Activated naive CD4-positive, alpha-beta T cell treated with anti-CD3 and anti-CD28 coated beads, Interleukin-2, amount 10 ng/mL, durations not matched to agents 7 days and 5 days (primary cell): ENCODE data around the gene PROSER2.
"Not testable (repeated sequence)": the region's sequence is repeated elsewhere in the genome, so short reads cannot be mapped to it uniquely, and the experiment has no call there.

Experiments used
- CTCF ChIA-PET: fragments of 350-600 bp; sonication (Branson Sonifier 250); formaldehyde crosslinking; loops from one replicate; lab custom pipeline; 2021; ENCODE audit warnings: antibody characterized with exemption; lab: Charles Lee
- DNase-seq: peaks from one replicate; pipeline ENCODE4 v3.0.0-alpha.2; 2020
- H3K27ac Mint-ChIP-seq: one replicate; pipeline ENCODE4 v1.8.0; 2021; ENCODE audit warnings: mild to moderate bottlenecking, moderate library complexity, mixed read lengths
- H3K27me3 Mint-ChIP-seq: one replicate; pipeline ENCODE4 v1.8.0; 2021; ENCODE audit warnings: mild to moderate bottlenecking, mixed read lengths
- H3K36me3 Mint-ChIP-seq: one replicate; pipeline ENCODE4 v1.8.0; 2021; ENCODE audit warnings: mixed read lengths
- H3K4me1 Mint-ChIP-seq: one replicate; pipeline ENCODE4 v1.8.0; 2021; ENCODE audit warnings: mixed read lengths
- H3K4me3 Mint-ChIP-seq: one replicate; pipeline ENCODE4 v1.8.0; 2021; ENCODE audit warnings: mild to moderate bottlenecking, moderate library complexity, mixed read lengths
- H3K9me3 Mint-ChIP-seq: one replicate; pipeline ENCODE4 v1.8.0; 2021; ENCODE audit warnings: mixed read lengths

The PROSER2 gene

DNA sequence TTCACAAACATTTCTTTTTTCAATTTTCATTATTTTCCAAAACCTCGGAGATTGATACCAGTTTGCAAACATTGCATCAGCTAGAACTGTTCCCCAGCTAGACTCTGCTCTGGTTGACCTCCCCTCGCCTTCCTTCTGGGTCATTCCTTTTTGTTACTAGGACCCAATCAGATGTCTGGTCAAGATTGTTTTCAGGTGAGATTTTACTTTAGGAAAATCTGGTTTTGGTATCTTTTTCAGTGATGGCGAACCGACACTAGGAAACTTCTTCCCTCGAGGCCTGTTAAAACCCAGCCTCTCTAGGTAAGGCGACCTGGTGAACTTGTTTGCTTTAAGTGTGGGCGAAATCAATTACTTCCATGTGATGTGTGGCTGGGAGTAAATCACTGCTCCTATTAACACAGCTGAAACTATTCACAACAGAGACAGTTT is 8.4 kb downstream of the PROSER2 start:
- DNase-seq, result no peak
- no peak overlapping the region for H3K27ac Mint-ChIP-seq
- H3K36me3 Mint-ChIP-seq, result no peaks in the 10 kb centered on the region
- H3K4me3 Mint-ChIP-seq, result no peak overlapping the region
- peaks cover 47% of the 10 kb centered on the region for H3K27me3 Mint-ChIP-seq
- no peaks in the 10 kb centered on the region for H3K4me1 Mint-ChIP-seq
- no peaks in the 10 kb centered on the region for H3K9me3 Mint-ChIP-seq
- CTCF ChIA-PET, result interaction anchor here (0.8 kb wide), 1 partner anchor 11 kb away, joined by 4 read pairs; no protein-coding TSS in a partner anchor

DNA sequence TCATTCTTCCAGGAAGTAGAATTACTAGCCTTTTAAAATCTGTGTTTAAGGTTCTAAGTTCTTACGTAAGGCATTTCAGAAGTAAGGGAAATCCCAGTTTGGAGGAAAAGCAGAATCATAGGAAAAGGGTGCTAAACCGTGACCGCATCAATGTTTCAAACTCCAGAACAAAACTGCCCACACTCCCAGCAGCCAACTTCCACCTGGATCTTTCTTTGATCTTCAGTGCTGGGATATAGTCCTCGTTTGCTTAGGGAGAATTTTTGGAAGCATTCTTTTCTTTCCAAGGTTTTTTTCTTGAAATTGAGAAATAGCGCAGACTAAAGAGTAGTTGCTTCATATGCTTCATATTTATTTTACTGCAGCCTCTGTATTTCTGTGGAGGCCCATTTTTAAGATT is 8.9 kb downstream of the PROSER2 start:
- Mint-ChIP-seq H3K36me3 (no peaks in the 10 kb centered on the region), H3K27ac (no peak overlapping the region), H3K9me3 (no peaks in the 10 kb centered on the region)

DNA sequence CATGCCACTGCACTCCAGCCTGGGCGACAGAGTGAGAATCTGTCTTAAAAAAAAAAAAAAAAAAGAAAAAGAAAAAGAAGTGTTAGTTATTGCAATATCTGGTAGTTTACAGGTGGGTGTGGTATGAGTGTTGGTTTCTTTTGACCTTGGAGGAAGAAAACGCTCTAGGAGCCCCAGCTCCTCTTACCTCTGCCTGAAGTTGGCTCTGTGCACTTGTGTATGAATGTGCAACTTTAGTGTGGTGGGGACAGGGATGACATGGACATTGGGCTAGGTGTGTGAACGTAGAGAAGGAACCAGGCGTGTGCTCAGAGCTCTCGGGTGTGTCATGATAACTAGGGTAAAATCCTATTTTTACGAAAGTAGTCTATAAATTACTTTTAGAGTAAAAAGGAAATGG is 11.9 kb downstream of the PROSER2 start:
- Mint-ChIP-seq H3K27ac (no peak overlapping the region), H3K4me1 (peaks cover 8% of the 10 kb centered on the region), H3K4me3 (no peak overlapping the region), H3K27me3 (peaks cover 29% of the 10 kb centered on the region), H3K9me3 (no peaks in the 10 kb centered on the region), H3K36me3 (no peaks in the 10 kb centered on the region)
- DNase-seq, result no peak
- CTCF ChIA-PET, result interaction anchor here (0.7 kb wide), 1 partner anchor 36 kb away, joined by 4 read pairs; no protein-coding TSS in a partner anchor

More for the DNA sequence above, 8.9 kb downstream of the PROSER2 start:
- DNase-seq, result no peak
- peaks cover 42% of the 10 kb centered on the region for H3K27me3 Mint-ChIP-seq
- no peak overlapping the region for H3K4me3 Mint-ChIP-seq
- H3K4me1 Mint-ChIP-seq, result no peaks in the 10 kb centered on the region
- CTCF ChIA-PET, result interaction anchor here (0.6 to 1.2 kb wide), 2 partner anchors 12 to 150 kb away, joined by 3 to 6 read pairs; no protein-coding TSS in a partner anchor

DNA sequence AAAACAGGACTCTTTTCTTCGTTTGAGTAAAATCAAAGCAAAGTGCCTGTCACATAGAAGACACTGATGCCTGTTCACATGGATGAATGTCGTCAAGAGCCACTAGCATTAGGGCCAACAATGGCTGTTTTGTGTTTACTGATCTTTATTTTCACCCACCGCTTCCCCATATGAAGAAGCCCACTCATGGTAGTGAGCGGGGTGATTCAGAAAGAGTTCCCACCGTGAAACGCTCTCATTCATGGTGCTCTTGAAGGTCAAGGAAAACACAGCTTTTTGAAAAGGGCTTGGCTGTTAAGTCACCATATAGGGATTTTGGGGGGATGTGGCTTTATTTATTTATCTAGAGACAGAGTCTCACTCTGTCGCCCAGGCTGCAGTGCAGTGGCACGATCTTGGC is 12.5 kb downstream of the PROSER2 start:
- Mint-ChIP-seq H3K27ac (no peak overlapping the region), H3K9me3 (no peaks in the 10 kb centered on the region), H3K4me3 (no peak overlapping the region), H3K27me3 (peaks cover 24% of the 10 kb centered on the region), H3K4me1 (peaks cover 8% of the 10 kb centered on the region), H3K36me3 (no peaks in the 10 kb centered on the region)
- no peak for DNase-seq
- CTCF ChIA-PET, result no interaction called here

DNA sequence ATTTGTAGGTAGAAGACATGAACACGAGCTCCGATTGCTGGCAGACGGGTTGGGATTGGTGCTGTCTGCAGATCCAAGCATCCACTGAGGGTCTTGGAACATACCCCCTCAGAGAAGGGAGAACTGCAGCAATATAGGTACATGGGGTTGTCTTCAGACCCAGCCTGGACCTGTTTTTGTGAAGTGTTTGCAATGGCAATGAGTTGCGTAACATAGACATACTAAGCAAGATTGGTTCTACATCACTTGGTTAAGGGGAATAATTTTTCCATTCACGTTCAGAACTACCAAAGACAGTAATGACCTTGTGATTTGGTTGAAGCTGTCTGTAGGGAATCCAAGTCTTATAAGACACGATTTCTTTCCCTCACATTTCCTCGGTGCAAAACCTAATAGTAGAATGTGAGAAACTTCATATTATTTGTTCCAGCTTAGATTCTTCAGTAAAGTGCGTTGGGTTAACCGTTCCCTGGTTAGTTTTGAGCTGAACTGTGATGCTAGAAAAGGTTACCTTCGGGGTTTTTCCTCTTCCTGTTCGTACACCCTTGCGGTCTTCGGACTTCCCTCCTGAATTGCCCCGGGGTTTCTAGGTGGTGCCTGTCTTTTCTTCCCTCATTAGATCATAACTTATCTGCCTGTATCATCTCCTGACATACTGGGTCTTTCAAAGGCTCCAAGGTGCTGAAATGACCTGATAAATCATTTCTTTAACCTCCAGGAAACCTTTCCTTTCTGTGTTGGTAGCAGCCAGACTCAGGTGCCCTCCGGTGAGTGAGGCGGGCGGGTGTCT is 14.4 kb downstream of the PROSER2 start:
- no peak for DNase-seq
- peaks cover 16% of the 10 kb centered on the region for H3K27me3 Mint-ChIP-seq
- H3K9me3 Mint-ChIP-seq, result no peaks in the 10 kb centered on the region
- no peak overlapping the region for H3K4me3 Mint-ChIP-seq
- no peak overlapping the region for H3K27ac Mint-ChIP-seq
- peaks cover 8% of the 10 kb centered on the region for H3K4me1 Mint-ChIP-seq
- CTCF ChIA-PET, result interaction anchor here (0.6 kb wide), 1 partner anchor 56 kb away, joined by 3 read pairs; no protein-coding TSS in a partner anchor
- no peaks in the 10 kb centered on the region for H3K36me3 Mint-ChIP-seq

DNA sequence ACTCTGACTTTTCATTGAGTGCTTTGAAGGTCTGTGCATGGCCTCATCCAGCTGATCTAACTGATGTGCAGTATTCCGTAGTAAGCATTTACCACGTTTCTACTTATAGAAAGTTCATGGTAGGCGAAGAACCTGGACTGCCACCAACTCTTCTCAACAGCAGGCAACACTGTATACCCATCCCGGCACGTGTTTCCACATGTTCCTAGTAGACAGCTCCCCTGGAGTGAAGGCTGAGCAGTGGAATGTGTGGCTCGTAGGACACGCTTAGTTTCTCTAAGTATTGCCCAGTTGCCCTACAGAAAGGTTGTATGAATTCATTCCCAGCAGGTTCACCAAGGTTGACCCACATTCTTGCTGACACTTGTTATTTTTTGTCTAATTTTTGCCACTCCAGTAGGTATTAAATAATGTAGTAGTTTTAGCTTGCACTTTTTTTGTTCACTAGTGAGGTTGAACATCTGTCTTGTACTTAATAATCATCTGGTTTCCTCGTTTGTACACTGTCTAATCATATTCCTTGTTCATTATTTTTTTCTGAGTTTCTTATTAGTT is 15.2 kb downstream of the PROSER2 start:
- peaks cover 8% of the 10 kb centered on the region for H3K4me1 Mint-ChIP-seq
- no peak overlapping the region for H3K4me3 Mint-ChIP-seq
- H3K9me3 Mint-ChIP-seq, result no peaks in the 10 kb centered on the region
- CTCF ChIA-PET, result interaction anchor here (1.2 to 1.3 kb wide), 2 partner anchors 19 to 56 kb away, joined by 3 to 4 read pairs; no protein-coding TSS in a partner anchor
- peaks cover 16% of the 10 kb centered on the region for H3K27me3 Mint-ChIP-seq
- no peak overlapping the region for H3K27ac Mint-ChIP-seq
- no peaks in the 10 kb centered on the region for H3K36me3 Mint-ChIP-seq
- no peak for DNase-seq

DNA sequence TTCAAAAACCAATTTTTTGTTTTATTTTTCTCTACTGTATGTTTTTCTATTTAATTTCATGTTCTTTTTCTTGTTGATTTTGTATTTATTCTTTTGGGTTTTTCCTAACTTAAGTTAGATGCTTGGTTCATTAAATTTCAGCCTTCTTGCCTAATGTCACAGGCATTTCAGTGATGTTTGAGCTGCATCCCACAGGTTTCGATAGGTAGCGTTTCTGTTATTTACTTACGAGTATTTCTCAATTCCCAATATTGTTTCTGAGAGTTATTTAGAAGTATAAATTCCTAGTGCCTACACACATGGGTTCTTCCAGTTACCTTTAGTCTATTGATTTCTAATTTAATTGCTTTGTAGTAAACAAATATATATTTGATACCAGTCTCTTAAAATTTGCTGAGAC is 18.2 kb downstream of the PROSER2 start:
- Mint-ChIP-seq H3K4me3 (no peak overlapping the region), H3K36me3 (no peaks in the 10 kb centered on the region), H3K27ac (no peak overlapping the region), H3K9me3 (no peaks in the 10 kb centered on the region), H3K27me3 (peaks cover 29% of the 10 kb centered on the region), H3K4me1 (peaks cover 13% of the 10 kb centered on the region)
- no peak for DNase-seq
- CTCF ChIA-PET, result no interaction called here

DNA sequence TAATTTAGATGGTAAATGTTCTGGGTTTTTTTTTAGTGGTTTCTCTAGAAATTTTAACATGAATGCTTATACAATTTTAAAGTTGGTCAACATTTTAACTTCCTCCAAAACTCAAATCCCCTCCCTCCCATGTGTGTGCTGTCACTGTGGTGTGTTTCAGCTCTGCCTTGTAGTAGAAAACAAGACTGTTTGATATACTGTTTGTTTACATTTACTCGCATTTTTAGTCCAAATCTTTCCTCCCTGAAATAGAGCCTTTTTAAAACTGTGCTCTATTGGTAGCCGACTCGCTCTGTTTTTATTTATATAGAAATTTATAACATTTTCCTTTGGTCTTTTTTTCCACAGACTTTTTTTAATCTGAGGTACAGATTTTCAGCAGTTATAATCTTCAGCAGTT is 19.3 kb downstream of the PROSER2 start:
- Mint-ChIP-seq H3K27ac (no peak overlapping the region), H3K27me3 (peaks cover 39% of the 10 kb centered on the region), H3K4me1 (peaks cover 11% of the 10 kb centered on the region), H3K36me3 (no peaks in the 10 kb centered on the region), H3K4me3 (no peak overlapping the region), H3K9me3 (no peaks in the 10 kb centered on the region)
- CTCF ChIA-PET, result no interaction called here
- no peak for DNase-seq

DNA sequence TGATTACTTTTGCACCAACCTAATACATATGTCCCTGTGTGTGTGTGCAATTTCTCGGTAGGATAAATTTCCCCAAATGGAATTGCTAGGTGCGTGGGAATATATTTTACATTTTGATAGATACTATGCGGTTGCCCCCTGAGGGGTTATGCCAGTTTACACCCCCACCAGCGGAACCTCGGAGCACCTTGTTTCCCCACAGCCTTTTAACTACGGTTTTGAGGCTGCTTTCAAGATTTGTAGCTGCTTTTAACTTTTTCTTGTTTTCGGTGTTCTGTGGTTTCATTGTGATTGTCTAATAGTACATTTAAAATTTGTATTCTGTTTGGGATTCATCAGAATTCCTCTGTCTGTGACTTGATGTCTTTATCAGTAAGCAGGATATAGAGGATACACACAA is 22.0 kb downstream of the PROSER2 start:
- CTCF ChIA-PET, result no interaction called here
- no peak overlapping the region for H3K27ac Mint-ChIP-seq

DNA sequence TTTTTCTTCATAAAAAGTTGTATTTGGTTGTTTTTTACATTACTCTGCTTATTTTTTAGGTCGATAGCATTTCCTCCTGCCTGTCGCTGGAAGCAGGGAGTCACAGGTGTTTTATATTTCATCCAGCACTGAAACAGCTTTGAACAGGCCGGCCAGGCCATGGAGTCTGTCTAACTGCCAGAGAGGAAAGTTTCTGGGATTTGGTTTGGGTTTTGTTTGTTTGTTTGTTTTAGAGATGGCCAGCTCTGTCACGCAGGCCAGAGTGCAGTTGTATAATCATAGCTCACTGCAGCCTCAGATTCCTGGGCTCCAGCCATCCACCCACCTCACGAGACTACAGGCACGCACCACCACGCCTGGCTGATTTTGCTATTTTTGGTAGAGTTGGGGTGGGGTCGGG is 23.4 kb downstream of the PROSER2 start:
- no peaks in the 10 kb centered on the region for H3K9me3 Mint-ChIP-seq
- DNase-seq, result no peak
- CTCF ChIA-PET, result no interaction called here
- H3K27me3 Mint-ChIP-seq, result peaks cover 66% of the 10 kb centered on the region
- no peak overlapping the region for H3K27ac Mint-ChIP-seq
- H3K4me3 Mint-ChIP-seq, result no peak overlapping the region
- H3K36me3 Mint-ChIP-seq, result no peaks in the 10 kb centered on the region
- H3K4me1 Mint-ChIP-seq, result peaks cover 5% of the 10 kb centered on the region

More for the DNA sequence above, 22.0 kb downstream of the PROSER2 start:
- DNase-seq, result no peak
- Mint-ChIP-seq H3K36me3 (no peaks in the 10 kb centered on the region), H3K27me3 (peaks cover 54% of the 10 kb centered on the region), H3K4me1 (peaks cover 5% of the 10 kb centered on the region), H3K4me3 (no peak overlapping the region), H3K9me3 (no peaks in the 10 kb centered on the region)

DNA sequence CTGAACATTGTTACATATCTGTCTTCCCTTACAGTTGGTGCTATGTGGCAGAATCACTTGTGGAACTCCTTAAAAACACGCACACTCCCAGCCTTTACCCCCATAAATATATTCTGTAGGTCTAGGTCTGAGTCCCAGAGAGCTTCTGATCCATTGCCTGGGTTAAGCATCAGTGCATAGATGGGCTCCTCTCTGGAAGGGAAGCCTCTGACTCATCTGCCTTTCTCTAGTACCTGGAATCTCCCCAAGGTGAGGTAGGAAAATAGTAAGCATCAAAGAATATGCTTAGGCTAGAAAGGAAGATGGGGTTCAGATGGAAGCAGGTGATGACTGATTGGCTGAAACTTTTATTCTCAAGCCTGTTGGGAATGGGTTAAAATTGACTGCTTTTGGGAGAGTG is 26.1 kb downstream of the PROSER2 start:
- no peaks in the 10 kb centered on the region for H3K9me3 Mint-ChIP-seq
- CTCF ChIA-PET, result interaction anchor here (0.6 kb wide), 1 partner anchor 20 kb away, joined by 4 read pairs; no protein-coding TSS in a partner anchor
- no peak overlapping the region for H3K27ac Mint-ChIP-seq
- H3K4me3 Mint-ChIP-seq, result no peak overlapping the region
- no peaks in the 10 kb centered on the region for H3K36me3 Mint-ChIP-seq
- H3K4me1 Mint-ChIP-seq, result peaks cover 5% of the 10 kb centered on the region
- no peak for DNase-seq
- H3K27me3 Mint-ChIP-seq, result peaks cover 72% of the 10 kb centered on the region

DNA sequence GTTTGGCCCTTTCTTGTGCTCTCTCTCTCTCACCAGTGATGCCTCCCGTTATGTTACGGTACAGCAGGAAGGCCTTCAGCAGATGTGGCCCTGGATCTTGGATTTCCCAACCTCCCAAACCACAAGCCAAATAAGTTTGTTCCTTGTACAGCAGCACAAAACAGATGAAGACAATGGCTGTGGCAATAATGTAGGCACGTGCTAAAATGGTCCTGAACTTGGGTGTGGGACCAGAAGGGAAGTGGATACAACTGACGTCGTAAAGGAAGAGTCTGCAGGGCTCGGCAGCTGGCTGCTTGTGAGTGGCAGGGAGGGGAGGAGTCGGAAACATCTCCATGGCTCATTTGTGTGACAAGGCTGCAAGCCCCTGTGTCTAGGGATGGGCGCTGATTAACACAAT is 26.8 kb downstream of the PROSER2 start:
- CTCF ChIA-PET, result no interaction called here
- Mint-ChIP-seq H3K27me3 (peaks cover 68% of the 10 kb centered on the region), H3K36me3 (no peaks in the 10 kb centered on the region), H3K4me3 (no peak overlapping the region), H3K4me1 (peaks cover 5% of the 10 kb centered on the region), H3K9me3 (no peaks in the 10 kb centered on the region), H3K27ac (no peak overlapping the region)
- DNase-seq, result no peak

DNA sequence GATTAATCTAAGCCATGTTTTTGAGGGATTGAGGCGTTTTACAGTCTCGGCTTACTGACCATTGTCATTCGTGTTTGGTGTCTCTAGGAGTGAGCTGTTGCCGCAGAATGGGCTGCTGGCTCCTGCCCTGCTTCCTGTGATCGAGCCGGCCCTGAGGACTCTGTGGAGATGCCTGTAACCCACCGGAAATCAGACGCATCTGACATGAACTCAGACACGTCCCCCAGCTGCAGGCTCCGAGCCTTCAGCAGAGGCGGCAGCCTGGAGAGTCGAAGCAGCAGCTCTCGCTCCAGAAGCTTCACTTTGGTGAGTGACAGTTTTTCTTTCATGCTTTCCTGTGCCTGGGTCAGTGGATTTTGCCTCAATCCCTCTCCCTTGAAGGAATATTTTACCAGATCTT is 28.8 kb downstream of the PROSER2 start:
- DNase-seq, result no peak
- Mint-ChIP-seq H3K36me3 (no peaks in the 10 kb centered on the region), H3K9me3 (no peaks in the 10 kb centered on the region), H3K27me3 (peaks cover 60% of the 10 kb centered on the region), H3K27ac (no peak overlapping the region), H3K4me3 (no peak overlapping the region), H3K4me1 (no peaks in the 10 kb centered on the region)
- CTCF ChIA-PET, result interaction anchor here (1.1 kb wide), 1 partner anchor 16 kb away, joined by 3 read pairs; no protein-coding TSS in a partner anchor

DNA sequence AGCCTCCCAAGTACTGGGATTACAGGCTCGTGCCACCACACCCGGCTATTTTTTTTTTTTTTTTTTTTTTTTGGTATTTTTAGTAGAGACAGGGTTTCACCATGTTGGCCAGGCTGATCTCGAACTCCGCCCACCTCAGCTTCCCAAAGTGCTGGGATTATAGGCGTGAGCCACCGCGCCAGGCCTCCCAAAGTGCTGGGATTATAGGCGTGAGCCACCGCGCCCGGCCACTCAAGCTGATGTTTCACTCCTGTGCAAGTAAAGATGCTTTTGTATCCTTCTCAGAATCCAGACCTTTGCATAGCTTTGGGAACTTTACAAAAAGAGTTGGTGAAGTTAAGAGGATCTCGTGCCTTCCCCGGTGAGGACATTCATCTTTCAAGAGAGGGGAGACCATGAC is 29.5 kb downstream of the PROSER2 start:
- H3K4me1 Mint-ChIP-seq, CTCF ChIA-PET, H3K9me3 Mint-ChIP-seq, H3K36me3 Mint-ChIP-seq, DNase-seq, H3K4me3 Mint-ChIP-seq, H3K27ac Mint-ChIP-seq: not testable (repeated sequence)
- H3K27me3 Mint-ChIP-seq, result peaks cover 56% of the 10 kb centered on the region

DNA sequence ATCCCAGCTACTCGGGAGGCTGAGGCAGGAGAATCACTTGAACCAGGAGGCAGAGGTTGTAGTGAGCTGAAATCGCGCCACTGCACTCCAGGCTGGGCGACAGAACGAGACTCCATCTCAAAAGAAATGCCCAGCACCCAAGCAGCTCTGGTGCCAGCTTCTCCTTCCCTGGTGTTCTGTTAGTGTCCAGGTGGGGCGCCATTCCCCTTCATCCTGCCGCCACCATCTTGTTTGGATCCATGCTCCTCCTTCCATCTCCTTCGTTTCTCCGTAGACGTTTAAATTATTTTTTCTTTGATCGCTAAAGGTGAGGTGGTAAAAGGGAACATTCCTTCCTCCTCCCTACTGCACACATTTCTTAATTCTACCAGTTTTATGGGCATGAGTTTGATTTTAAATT is 30.3 kb downstream of the PROSER2 start:
- DNase-seq, result no peak
- CTCF ChIA-PET, result no interaction called here
- H3K27me3 Mint-ChIP-seq, result peaks cover 52% of the 10 kb centered on the region
- no peaks in the 10 kb centered on the region for H3K9me3 Mint-ChIP-seq
- H3K4me1 Mint-ChIP-seq, result no peaks in the 10 kb centered on the region
- no peak overlapping the region for H3K27ac Mint-ChIP-seq
- H3K36me3 Mint-ChIP-seq, result no peaks in the 10 kb centered on the region
- H3K4me3 Mint-ChIP-seq, result no peak overlapping the region
